ENCODE results near the gene STARD8.

The STARD8 gene

GRCh38 chrX:68693481-68694434 lies 46.3 kb downstream of the STARD8 start:
- peak; percentile 11 for DNase-seq

- DNase-seq = no peak
Measured at GRCh38 chrX:68694435-68695205, 47.2 kb downstream of the STARD8 start.

GRCh38 chrX:68695206-68695845 lies 47.9 kb downstream of the STARD8 start:
- no peak for DNase-seq

GRCh38 chrX:68696267-68696990 lies 49.0 kb downstream of the STARD8 start:
- DNase-seq = no peak

GRCh38 chrX:68697036-68697435 lies 49.6 kb downstream of the STARD8 start:
- no peak for DNase-seq

GRCh38 chrX:68697465-68698125 lies 50.1 kb downstream of the STARD8 start:
- no peak for DNase-seq

GRCh38 chrX:68698942-68699341 lies 51.5 kb downstream of the STARD8 start:
- no peak for DNase-seq

GRCh38 chrX:68699960-68700746 lies 52.7 kb downstream of the STARD8 start:
- DNase-seq = no peak

GRCh38 chrX:68703369-68703768 lies 55.9 kb downstream of the STARD8 start:
- no peak for DNase-seq

GRCh38 chrX:68703846-68704245 lies 56.4 kb downstream of the STARD8 start:
- no peak for DNase-seq

- no peak for DNase-seq
Measured at GRCh38 chrX:68705986-68706385, 58.5 kb downstream of the STARD8 start.

GRCh38 chrX:68708503-68709290 lies 61.2 kb downstream of the STARD8 start:
- DNase-seq = no peak

- DNase-seq = peak; percentile 34
Measured at GRCh38 chrX:68710870-68711576, 63.6 kb downstream of the STARD8 start.

GRCh38 chrX:68711845-68712244 lies 64.4 kb downstream of the STARD8 start:
- DNase-seq = no peak

GRCh38 chrX:68714856-68715255 lies 67.4 kb downstream of the STARD8 start:
- DNase-seq = no peak

GRCh38 chrX:68717196-68717595 lies 69.7 kb downstream of the STARD8 start:
- DNase-seq = no peak

- no peak for DNase-seq
Measured at GRCh38 chrX:68717663-68718442, 70.4 kb downstream of the STARD8 start.

GRCh38 chrX:68718443-68718820 lies 71.0 kb downstream of the STARD8 start:
- no peak for DNase-seq
